HEK293T (cell line): Measurements from ENCODE around the gene INSC.

Source experiments
- ARNT ChIP-seq: fragments of 450-650 bp; IDR thresholded peaks from 2 replicates; pipeline ENCODE4 v1.6.1; 2017; ENCODE audit warnings: mild to moderate bottlenecking
- BHLHE40 ChIP-seq: fragments of 450-650 bp; IDR thresholded peaks from 2 replicates; pipeline ENCODE4 v1.6.1; 2016; ENCODE audit warnings: mild to moderate bottlenecking, moderate library complexity, borderline replicate concordance
- SUZ12 ChIP-seq: fragments of 450-650 bp; IDR thresholded peaks from 2 replicates; pipeline ENCODE4 v1.6.1; 2016; ENCODE audit warnings: mild to moderate bottlenecking

DNA sequence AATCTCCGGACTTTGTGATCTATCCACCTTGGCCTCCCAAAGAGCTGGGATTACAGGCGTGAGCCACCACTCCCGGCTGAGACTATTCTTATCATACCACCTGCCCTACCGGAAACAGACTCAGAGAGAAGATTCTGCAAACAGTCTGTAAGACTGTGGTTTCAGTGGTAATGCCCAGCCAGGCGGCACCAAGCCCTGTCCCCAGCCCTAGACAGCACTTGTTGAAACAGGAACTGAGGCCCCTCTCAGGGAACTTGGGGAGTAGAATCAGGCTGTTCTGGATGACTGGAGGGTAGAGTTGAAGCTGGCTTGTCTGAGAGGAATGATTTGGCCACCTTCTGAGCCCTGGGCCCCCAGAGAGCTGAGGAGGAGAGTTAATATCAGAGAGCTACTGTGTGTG is 1.3 kb upstream of the INSC start:
- no peak for TF ChIP-seq ARNT
- no peak for TF ChIP-seq BHLHE40
- no peak for TF ChIP-seq SUZ12
